ENCODE data around the gene SSTR3. TPM values are rescaled to one million over a fixed set of nuclear protein-coding genes. Genes with fewer than 3 reads are reported as not detected.

Gene SSTR3
- total and polyA plus RNA-seq, 10 of the 15 experiments (the other 5 are each of a cell fraction or from before 2014, with no cell fraction given), result 0.03 to 4.5 (median 2.4) TPM

GRCh38 chr22:37242395-37242918, 30.2 kb upstream of the SSTR3 start (continued):
- TF ChIP-seq ELK1 (IDR thresholded peaks at IDR 0.05; ENCODE audit: low read depth, low read length), result no peak; the same call in 1 of the 2 replicates
- TF ChIP-seq IKZF1 (conservative IDR thresholded peaks at IDR 0.05), result peak; percentile 50; the same call in 1 of the 2 replicates
- no peak for TF ChIP-seq USF1 (IDR thresholded peaks at IDR 0.05; ENCODE audit: borderline replicate concordance, extremely low read length, insufficient read depth, low read depth, low read length)
- no peak for TF ChIP-seq STAT1 (conservative IDR thresholded peaks at IDR 0.05)
- peak; percentile 66 for TF ChIP-seq BCL3 (IDR thresholded peaks at IDR 0.05; ENCODE audit: borderline replicate concordance, insufficient read depth, low read depth, low read length, poor library complexity, severe bottlenecking)
- peak; percentile 74 for TF ChIP-seq PBX3 (IDR thresholded peaks at IDR 0.05; ENCODE audit: insufficient replicate concordance, low read depth, low read length)
- 0 out of 2 replicates have a peak, but pooled peaks have one; percentile 28 for TF ChIP-seq RFX5 (IDR thresholded peaks at IDR 0.05; ENCODE audit: low read depth, low read length)
- TF ChIP-seq RAD51 (IDR thresholded peaks at IDR 0.05), result no peak
- TF ChIP-seq CUX1 (IDR thresholded peaks at IDR 0.05; ENCODE audit: insufficient replicate concordance, low read depth, low read length), result no peak
- no peak for TF ChIP-seq GABPA (IDR thresholded peaks at IDR 0.05; ENCODE audit: low read depth)
- TF ChIP-seq JUNB (IDR thresholded peaks at IDR 0.05), result no peak
- TF ChIP-seq SMAD1 (IDR thresholded peaks at IDR 0.05; ENCODE audit: low read depth, partially characterized antibody), result no peak
- no peak for TF ChIP-seq CHD1 (IDR thresholded peaks at IDR 0.05; ENCODE audit: low read depth, low read length)
- TF ChIP-seq EZH2 (IDR thresholded peaks at IDR 0.05; ENCODE audit: borderline replicate concordance, control insufficient read depth, low read depth, low read length), result no peak
- TF ChIP-seq ZNF274 (IDR thresholded peaks at IDR 0.05; ENCODE audit: insufficient read depth, insufficient read length), result no peak
- no peak for TF ChIP-seq TCF12 (IDR thresholded peaks at IDR 0.05; ENCODE audit: low read depth, low read length)
- no peak for TF ChIP-seq BRCA1 (IDR thresholded peaks at IDR 0.05; ENCODE audit: low read depth, low read length)
- TF ChIP-seq SMC3 (IDR thresholded peaks at IDR 0.05; ENCODE audit: borderline replicate concordance, low read length), result peak; percentile 15; the same call in 1 of the 2 replicates
- no peak for TF ChIP-seq IRF5 (IDR thresholded peaks at IDR 0.05; ENCODE audit: borderline replicate concordance)

Data from GM12878 (cell line).